NCI-H446 (cell line): ENCODE data around the gene GPD1L.
"Not testable (repeated sequence)": the region's sequence is repeated elsewhere in the genome, so short reads cannot be mapped to it uniquely, and the experiment has no call there.

ENCODE experiments used
- DNase-seq, 2 experiments: peaks; one replicate each; lab custom pipeline; 2025; lab: John Stamatoyannopoulos, UW

Gene GPD1L

GRCh38 chr3:32105291-32106131, 909 bp upstream of the GPD1L start:
- no peak for DNase-seq

- DNase-seq: no peak
Measured at GRCh38 chr3:32106929-32107362, 526 bp downstream of the GPD1L start.

DNA sequence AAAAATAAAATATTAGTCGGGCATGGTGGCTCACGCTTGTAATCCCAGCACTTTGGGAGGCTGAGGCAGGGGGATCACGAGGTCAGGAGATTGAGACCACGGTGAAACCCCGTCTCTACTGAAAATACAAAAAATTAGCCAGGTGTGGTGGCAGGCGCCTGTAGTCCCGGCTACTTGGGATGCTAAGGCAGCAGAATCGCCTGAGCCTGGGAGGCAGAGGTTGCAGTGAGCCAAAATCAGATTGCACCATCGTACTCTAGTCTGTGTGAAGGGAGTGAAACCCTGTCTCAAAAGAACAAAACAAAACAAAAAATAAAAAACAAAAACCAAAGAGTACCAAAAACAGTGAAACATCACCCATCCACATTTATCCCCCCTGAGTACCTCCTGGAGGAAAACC, 1.8 kb downstream of the GPD1L start:
- DNase-seq: not testable (repeated sequence)

DNA sequence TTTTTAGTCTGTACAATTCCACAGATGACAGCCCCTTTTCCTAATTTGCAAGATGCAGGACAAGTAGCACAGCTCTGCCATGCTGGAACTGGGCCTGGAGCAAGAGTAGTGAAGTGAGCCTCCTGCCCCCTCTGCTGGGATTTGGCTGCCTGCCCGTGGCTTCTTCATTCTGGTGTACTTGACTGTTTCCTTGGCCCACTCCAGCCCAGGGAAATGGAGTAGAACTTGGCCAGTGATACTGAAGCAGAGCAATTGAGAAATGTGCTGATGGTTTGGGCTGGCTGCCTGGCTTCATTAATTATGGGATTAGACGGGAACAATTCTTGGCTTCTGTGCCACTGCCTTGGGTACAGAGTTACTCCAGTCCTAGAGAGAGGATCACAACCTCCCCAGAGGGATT, 2.8 kb downstream of the GPD1L start:
- DNase-seq: peak; percentile 92 to 96

- no peak for DNase-seq
Measured at GRCh38 chr3:32110233-32110760, 3.9 kb downstream of the GPD1L start.

DNA sequence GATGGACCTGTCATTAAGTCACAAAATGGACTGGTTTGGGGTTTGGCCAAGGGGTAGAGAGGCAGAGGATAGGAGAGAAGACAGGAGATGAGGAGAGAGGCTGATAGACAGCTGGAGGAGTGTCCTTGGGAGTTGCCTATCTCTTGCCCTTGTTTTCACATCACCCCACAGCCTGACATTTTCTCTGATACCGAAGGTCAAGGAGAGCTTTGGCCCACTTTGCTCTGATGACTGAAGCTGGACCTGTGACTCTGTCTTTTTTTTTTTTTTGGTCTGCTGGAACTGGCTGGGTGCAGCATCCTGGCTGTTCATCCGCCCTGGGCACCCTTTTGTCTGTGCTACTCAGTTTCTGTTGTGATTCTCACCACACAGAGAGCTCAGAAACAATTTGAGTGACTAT, 5.1 kb downstream of the GPD1L start:
- DNase-seq: no peak

DNA sequence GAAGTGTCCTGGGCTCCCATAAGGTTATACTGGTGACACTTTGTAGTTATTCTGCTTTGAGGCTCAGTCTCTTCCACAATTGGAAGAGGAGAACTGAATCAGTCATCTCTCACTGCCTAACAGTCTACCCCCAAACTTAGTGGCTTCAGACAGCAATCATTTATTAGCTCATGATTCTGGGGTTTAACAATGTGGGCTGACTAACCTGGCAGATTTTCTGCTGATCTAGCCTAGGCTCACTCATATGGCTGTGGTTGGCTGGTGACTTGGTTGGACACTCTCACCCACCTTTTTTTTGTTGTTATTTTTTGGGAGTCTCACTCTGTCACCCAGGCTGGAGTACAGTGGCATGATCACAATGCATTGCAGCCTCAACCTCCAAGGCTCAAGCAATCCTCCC, 7.1 kb downstream of the GPD1L start:
- DNase-seq: no peak

GRCh38 chr3:32113981-32114545, 7.6 kb downstream of the GPD1L start:
- DNase-seq: no peak

GRCh38 chr3:32114546-32115386, 8.3 kb downstream of the GPD1L start:
- not testable (repeated sequence) for DNase-seq

DNA sequence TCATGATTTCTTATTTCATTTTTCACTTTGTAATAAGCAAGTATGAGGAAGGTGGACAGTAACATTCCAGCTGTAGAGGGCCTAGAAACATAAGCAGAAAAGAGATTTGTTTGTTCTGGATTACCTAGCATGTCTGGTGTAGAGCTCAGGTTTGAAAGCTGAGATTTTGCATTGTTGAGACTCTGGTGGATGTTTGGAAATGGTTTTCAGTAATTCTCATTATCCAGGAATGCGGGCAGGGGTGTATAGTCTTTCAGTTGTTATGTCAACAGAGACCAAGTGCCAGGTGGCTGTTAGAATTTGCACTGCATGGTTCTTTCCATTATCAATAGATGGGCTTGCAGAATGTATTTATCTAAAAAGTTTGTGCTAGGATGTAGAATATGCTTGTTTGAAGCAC, 10.9 kb downstream of the GPD1L start:
- DNase-seq: no peak

DNA sequence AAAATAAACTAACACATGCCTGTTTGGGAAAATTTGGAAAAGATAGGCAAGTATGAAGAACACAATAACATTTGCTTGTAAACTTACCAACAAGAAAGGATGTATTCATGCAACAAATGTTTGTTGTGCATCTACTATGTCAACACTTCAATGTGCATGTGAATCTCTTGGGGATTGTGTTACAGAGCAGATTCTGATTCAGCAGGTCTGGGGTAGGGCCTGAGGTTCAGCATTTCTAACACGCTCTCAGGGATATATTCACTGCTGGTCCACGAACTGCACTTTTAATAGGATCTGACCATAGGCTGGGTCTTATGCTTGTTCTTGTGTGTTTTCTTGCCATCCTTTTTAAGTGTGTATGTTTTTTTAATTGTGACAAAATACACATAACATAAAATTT, 11.8 kb downstream of the GPD1L start:
- no peak for DNase-seq

DNA sequence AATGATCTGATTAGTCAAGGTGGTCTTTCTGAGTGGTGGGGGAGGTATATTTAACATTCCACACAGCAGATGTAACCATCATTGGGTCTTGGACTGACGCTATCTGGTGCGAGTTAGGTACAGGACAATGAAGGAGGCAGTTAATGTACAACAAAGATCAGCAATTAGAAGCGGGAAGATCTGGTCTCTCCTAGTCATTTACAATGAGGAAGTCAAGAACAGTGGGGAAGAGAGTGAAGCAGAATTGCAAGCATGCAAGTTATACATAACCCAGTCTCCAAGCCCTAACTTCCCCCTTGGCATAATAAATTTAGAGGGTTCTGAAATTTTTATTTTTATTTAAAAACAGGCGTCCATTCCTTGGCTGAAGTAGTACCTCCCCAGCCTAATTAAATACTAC, 14.1 kb downstream of the GPD1L start:
- no peak for DNase-seq

DNA sequence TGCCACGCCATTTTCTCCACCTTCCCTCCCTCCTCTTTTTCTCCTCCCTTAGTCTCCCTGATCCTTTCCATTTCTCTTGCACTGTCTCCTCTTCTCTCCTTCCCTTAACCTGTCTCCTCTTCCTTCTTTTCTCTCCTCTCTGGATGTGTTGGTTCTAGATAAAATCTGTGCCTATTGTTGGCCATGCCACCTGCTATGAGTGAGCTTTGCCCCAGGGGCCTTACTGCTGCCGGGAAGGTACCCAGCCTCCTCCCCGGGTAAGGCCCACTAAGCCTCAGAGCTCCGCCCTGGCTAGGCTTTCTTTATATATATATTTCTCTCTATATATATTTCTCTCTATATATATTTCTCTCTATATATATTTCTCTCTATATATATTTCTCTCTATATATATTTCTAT, 14.7 kb downstream of the GPD1L start:
- DNase-seq: no peak

DNA sequence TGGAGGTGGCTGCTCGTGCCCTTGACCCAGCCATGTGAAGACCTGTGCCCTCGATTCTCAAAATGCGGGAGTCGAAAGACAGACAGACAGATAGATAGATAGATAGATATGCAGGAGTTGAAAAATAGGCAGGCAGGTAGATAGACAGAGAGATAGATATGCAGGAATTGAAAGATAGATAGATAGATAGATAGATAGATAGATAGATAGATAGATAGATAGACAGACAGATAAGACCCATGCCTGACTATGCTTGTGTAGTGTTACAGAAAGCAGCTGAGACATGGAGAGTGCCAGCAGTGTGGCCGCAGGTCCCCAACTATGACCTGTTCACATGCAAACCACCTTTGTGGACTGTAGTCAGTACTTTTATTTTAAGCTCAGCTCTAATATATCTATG, 17.2 kb downstream of the GPD1L start:
- no peak for DNase-seq

- DNase-seq: no peak
Measured at GRCh38 chr3:32125012-32125411, 18.6 kb downstream of the GPD1L start.

- DNase-seq: no peak
Measured at GRCh38 chr3:32126305-32127015, 20.0 kb downstream of the GPD1L start.

- DNase-seq: no peak
Measured at GRCh38 chr3:32127219-32127826, 20.9 kb downstream of the GPD1L start.

DNA sequence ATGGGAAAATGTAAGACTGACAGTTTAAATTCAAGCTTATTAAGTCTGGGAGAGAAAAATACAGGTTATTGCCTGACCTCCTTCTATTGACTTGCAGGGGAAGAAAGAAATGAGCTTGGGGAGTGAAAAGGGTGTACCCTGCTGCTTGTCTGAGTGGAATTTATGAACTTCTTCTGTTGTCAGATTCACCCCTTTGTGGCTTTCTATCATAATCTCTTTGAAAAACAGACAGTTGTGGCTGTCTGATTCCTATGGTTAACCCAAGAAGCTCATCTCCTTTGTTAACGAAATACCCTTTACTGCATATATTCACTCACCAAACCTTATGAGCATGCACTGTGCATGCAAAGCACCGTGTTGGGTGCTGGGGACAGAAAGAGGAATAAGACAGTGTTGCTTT, 22.5 kb downstream of the GPD1L start:
- DNase-seq: no peak

DNA sequence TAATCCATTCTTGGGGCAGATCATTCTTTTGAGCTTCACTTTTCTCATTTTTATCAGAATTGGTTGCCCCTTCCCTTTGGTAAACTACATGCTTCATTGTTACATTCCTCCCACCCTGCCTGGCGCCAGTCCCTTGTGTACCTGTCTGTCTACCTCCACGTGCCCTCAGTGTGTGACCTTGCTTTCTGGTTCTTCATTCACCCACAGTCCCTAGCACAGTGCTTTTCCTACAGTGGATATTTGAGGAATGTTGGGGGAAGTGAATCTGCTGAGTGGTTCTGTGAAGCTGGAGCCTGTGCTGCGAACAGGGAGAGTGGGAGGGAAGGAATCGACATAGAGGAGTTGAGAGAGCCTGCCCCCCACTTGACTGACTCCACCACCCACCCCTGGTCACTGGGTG, 23.4 kb downstream of the GPD1L start:
- no peak for DNase-seq

DNA sequence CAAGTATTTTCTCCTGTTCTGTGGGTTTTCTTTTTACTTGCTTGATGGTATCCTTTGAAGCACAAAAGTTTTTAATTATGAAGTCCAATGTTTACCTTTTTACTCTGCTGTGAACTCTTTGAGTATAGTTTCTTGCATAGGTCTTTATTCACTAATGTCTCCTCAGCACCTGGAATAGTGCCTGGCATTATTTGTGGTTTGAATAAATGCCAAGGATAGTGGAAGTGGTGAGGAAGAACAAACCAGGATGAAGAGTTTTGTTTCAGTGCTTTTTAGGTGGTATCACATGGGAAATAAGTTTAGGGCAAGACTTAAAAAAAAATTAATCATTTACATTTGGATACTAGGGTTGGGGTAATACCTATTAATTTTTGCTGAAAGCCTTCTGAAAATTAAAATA, 25.7 kb downstream of the GPD1L start:
- DNase-seq: no peak

DNA sequence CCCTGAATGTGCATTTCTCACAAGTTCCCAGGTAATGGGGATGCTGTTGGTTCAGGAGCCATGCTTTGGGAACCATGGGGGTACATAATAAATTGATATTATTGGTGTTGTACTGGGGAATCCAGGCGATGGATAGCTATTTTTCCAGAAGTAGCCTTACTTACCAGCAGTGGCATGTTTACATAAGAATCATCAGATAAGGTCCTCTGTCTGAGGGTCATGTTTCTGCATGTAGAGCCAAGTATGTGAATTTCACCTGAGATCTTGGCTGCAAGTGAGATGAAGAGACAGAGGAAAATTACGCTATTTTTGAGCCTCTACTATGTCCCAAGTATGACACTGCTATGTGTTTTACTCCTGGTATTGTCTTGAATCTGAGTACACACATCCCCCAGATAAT, 26.3 kb downstream of the GPD1L start:
- no peak for DNase-seq

DNA sequence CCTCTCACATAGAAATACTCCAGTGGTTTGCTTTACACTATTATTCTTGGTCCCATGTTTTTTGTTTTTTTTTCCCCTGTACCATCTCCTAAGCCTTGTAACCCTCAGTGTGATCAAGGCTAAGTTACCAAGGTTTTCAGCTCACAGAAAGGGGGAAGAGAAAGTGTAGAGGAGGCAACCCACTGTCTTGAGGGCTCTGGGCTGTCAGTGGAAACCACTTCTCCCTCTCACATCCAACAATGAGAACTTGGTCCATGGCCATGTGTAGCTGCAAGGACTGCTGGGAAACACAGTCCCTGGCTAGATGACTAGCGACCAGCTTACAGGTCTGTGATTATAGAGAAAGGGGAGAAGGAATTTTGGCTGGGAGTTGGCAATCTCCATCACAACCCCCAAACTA, 30.3 kb downstream of the GPD1L start:
- no peak for DNase-seq
